SU-DHL-6 (cell line): ENCODE measurements around the gene AGAP1.

ENCODE experiments used
- CTCF ChIP-seq: fragments of 200-600 bp; sonication (generic); IDR thresholded peaks from one replicate; pipeline ENCODE4 v1.5.1; 2017; ENCODE audit warnings: antibody characterized with exemption, mild to moderate bottlenecking, low read length, moderate library complexity; ENCODE audit not compliant: insufficient read depth, poor library complexity, severe bottlenecking
- EZH2phosphoT487 ChIP-seq: fragments of 200-600 bp; sonication (generic), shearing (Covaris generic); conservative IDR thresholded peaks from 2 replicates; pipeline ENCODE4 v1.6.1; 2018; ENCODE audit warnings: mild to moderate bottlenecking, antibody characterized with exemption, low read length, moderate library complexity, mixed read lengths

- TF ChIP-seq CTCF (no peak), EZH2phosphoT487 (no peak)
These were observed 348.0 kb downstream of the AGAP1 start for GRCh38 chr2:235841863-235842262.
